Dedifferentiated amniotic fluid mesenchymal stem cell (primary cell): ENCODE data around the gene PAN2.
"Not testable (repeated sequence)": the region's sequence is repeated elsewhere in the genome, so short reads cannot be mapped to it uniquely, and the experiment has no call there.

Experiments
- DNase-seq: peaks from one replicate; pipeline ENCODE4 v3.0.0-alpha.2; 2016; ENCODE audit errors: extremely low spot score

PAN2 gene

GRCh38 chr12:56341616-56342015 is 7.8 kb upstream of the PAN2 start:
- DNase-seq = no peak

GRCh38 chr12:56339158-56339422 is 5.3 kb upstream of the PAN2 start:
- no peak for DNase-seq

- no peak for DNase-seq
Observed at GRCh38 chr12:56338308-56339157, 4.7 kb upstream of the PAN2 start, which contains the start of gene IL23A. Gene IL23A, plus strand, starts transcription at chr12:56338884. Its CDS starts 161 bp downstream, at chr12:56339045.

GRCh38 chr12:56337753-56338251 is 4.0 kb upstream of the PAN2 start:
- no peak for DNase-seq

DNA sequence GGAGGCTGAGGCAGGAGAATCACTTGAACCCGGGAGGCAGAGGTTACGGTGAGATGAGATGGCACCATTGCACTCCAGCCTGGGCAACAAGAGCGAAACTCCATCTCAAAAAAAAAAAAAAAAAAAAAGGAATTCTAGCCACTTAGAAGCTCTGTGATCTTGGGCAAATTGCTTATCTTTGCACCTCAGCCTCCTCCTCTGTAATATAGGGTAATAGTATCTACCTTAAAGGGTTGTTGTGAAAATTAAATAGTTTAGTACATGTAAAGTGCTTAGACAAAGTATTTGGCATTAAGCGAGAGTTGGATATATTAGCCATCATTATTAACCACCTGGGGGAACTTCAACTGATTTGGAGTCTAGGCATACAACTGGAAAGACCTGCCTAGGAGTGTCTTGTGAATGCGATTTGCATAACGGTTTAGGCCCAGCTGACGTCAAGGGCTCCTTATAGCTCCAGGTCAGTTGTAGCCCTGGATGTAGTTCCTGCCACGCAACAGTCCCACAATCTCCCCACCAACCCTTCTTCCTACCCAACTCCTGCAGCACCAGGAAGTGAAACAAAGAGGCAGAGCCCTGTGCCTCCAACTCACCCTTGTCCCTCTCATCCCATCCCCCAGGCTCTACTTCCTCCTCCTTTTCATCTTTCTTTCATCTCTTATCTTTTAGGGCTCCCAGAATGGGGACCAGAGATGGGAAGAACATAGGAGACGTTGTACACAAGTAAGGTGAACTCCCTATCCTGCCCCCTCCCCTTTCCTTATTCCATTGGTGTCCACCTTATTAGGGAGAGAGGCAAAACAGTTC is 2.8 kb upstream of the PAN2 start:
- no peak for DNase-seq

DNA sequence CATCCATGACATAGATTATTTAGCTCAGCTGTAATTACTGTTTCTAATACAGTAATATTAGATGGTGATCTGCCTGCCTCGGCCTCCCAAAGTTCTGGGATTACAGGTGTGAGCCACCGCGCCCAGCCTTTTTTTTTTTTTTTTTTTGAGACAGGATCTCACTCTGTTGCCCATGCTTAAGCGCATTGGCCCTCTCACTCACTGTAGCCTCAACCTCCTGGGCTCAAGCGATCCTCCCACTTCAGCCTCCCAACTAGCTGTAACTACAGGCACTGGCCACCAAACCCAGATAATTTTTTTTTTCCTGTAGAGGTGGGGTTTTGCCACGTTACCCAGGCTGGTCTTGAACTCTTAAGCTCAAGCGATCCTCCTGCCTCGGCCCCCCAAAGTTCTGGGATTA is 1.7 kb upstream of the PAN2 start:
- DNase-seq = not testable (repeated sequence)

DNA sequence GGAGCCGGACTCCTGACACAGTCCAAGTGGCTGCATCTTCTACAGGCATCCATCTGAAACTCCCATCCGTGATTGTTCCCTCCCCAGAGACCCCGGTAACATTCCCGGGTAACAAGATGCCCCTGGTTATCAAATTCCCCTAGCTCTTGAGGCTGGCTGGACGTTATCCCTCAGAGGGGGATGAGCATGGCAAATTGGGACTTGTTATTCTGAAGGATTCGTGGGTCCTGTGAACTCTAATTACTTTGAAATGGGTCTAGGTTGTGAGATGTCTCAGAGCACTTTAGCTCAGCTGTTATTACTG is 642 bp upstream of the PAN2 start:
- no peak for DNase-seq

GRCh38 chr12:56333197-56333678 is 562 bp downstream of the PAN2 start:
- no peak for DNase-seq

- DNase-seq = no peak
Observed at GRCh38 chr12:56332512-56333196, 1.1 kb downstream of the PAN2 start.

DNA sequence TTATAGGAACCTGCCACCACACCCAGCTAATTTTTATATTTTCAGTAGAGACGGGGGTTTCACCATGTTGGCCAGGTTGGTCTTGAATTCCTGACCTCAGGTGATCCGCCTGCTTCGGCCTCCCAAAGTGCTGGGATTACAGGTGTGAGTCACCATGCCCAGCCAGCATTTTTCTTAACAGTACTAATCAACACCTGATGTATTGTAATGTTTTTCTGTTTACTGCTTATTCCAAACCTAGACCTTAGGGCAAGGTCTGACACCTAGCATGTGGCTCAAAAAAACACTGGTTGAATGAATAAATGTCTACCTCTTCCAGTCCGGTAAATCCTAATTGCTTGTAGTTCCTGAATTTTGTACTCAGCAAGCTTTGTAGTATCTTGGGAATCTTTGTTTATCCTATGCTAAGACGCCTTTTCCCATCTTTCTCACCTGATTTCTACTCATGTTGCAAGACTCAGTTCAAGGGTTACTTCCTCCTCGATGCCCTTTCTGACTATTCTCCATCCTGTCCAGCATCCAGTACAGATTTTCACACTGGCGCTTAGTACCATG is 2.8 kb downstream of the PAN2 start:
- DNase-seq = no peak

DNA sequence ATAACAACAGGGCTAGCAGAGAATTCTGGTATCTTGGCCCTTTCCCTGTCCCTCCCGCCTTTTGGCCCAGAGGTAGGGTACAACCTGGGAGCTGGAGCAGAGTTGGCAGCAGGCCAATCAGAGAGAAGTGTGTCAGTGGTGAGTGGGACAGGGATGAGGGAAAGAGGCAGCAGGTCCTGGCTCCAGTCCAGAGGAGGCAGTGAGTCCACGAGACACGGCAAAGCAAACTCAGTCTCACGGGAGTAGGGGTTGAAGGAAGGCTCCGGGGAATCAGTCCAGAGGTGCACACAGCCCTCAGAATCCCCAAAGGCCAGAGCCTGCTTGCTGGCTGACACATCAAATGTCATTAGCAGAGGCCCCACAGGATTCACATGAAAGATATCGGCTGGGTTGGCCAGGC is 7.3 kb downstream of the PAN2 start:
- no peak for DNase-seq

DNA sequence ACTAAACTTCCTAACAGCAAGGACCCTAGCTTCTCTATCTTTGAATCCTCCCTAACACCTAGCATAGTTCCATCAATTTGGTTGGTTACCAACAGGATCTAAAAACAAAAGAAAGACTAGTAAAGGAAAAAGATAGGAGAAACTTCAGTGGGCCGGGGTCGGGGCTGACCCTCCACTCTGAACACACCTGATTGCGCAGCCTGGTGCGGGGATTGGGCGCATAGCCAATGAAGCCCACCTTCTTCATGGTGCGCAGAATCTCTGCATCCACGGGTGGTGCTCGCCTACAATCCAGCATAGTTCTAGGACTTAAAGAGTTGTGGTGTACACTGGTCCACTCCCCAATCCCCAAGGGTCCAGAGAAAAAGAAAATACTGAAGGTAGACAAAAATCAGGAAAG is 7.7 kb downstream of the PAN2 start:
- DNase-seq = no peak

DNA sequence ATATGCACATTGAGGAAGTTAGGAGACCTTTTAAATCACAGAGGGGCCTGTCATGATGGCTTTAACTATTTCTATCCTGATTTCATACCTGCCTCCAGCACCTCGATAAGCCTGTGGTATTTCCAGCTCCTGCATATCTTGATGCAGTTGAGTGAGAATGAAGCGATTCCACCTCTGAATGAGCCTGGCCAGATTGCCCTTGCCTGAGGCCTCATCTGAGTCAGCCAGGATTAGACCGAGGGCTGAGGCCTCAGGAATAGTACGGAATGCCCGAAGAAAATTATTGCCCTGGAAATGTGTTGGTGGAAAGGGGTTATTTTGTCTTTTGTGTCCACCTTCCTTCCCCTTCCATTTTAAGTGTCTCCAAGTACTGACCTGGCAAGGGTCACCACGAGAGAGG is 9.6 kb downstream of the PAN2 start:
- no peak for DNase-seq

- DNase-seq = not testable (repeated sequence)
Observed at GRCh38 chr12:56321610-56322009, 12.2 kb downstream of the PAN2 start.

GRCh38 chr12:56321027-56321426 is 12.8 kb downstream of the PAN2 start:
- DNase-seq = no peak

- no peak for DNase-seq
Observed at GRCh38 chr12:56317675-56318074, 16.1 kb downstream of the PAN2 start.

GRCh38 chr12:56315622-56316473 is 18.0 kb downstream of the PAN2 start, which contains the start of gene CNPY2:
Gene CNPY2, minus strand, starts transcription at chr12:56315988. Its CDS starts 771 bp downstream, at chr12:56315217.
- DNase-seq = peak; percentile 97

DNA sequence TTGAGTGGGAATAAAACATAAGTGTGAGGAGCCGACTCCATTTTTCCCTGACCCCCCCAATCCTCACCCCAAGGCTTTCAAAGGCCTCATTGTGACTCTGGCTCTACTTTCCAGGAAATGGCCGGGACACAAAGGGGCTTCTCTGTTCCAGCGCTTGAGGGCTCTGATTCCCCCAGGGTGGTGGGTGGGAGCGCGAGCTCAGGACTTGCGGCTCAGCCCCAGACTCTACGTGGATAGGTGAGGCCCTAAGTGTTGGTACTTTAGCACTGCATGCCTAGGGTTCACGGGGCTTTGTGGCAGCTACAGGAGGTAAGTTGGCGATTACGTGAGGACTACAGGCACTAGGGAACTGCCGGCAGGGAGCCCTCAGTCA is 18.6 kb downstream of the PAN2 start:
- DNase-seq = no peak

- DNase-seq = no peak
Observed at GRCh38 chr12:56311003-56311402, 22.8 kb downstream of the PAN2 start.

DNA sequence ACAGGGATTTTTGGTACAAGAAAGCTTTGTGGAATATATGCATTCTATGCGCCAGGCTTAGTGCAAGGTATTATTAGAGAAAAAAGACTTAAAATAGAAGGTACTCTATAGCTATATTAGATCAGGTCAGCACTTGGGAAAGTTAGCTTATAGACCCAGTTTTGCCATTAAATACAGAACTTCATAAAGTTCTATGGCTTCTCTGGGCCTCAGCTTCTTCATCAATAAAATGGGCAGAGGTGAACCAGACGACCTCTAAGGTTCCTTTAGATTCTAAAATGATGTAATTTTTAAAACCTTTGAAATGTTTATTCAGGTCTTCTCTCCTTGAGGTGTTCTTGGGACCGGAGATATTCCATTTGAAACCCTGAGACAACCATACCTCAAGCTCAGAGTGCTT is 25.1 kb downstream of the PAN2 start:
- DNase-seq = no peak
